Renal cortex interstitium (tissue), 11 donors: ENCODE data around the gene VPS37B. TPM values are rescaled to one million over a fixed set of nuclear protein-coding genes. Genes with fewer than 3 reads are reported as not detected.
"Not testable (repeated sequence)": the region's sequence is repeated elsewhere in the genome, so short reads cannot be mapped to it uniquely, and the experiment has no call there.

ENCODE experiments used
- DNase-seq, 11 donors: peaks; one replicate each; pipeline ENCODE4 v3.0.0-alpha.2; 2013; ENCODE audit warnings: low read depth in 9 of 11, low spot score in 4 of 11; ENCODE audit errors: extremely low read depth in 1 of 11
- polyA plus RNA-seq, 3 donors: library from polyadenylated mRNA; unstranded; fragments of 120-200 nt; gene quantifications; one replicate each; pipeline ENCODE4 v1.2.1, GENCODE V29; 2013; ENCODE audit not compliant: insufficient read length in 3 of 3

The VPS37B gene
- polyA plus RNA-seq, 3 donors = 23.4 to 32.6 (median 26.1) TPM

- no peak for DNase-seq
Measured at GRCh38 chr12:122921917-122922316, 26.0 kb upstream of the VPS37B start.

DNA sequence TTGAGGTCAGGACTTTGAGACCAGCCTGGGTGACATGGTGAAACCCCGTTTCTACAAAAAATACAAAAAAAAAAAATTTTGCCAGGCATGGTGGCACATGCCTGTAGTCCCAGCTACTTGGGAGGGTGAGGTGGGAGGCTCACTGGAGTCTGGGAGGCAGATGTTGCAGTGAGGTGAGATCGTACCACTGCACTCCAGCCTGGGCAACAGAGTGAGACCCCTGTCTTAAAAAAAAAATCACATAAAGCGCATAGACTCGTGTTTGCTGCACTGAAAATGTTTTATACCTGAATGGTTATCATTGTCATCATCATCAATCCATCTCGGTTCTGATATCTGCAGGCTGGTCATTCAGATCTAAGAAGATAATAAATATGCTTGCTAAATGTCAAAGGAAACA lies 24.8 kb upstream of the VPS37B start:
- no peak for DNase-seq

DNA sequence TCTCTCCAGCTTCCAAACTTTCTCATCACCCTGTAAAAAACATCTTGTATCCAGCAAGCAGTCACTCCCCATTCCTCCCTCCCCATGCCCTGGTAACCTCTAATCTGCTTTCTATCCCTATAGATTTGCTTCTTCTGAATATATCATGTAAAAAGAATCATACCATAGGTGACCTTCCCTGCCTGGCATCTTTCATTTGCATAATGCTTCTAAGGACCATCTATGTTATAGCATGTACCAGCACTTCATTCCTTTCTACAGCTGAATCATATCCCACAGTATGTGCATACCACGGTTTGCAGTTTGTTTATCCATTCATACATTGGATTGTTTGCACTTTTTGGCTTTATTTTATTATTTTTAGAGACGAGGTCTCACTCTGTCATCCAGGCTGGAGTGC lies 22.9 kb upstream of the VPS37B start:
- DNase-seq = no peak

- no peak for DNase-seq
Measured at GRCh38 chr12:122917507-122918121, 21.7 kb upstream of the VPS37B start.

GRCh38 chr12:122909442-122910288 lies 13.7 kb upstream of the VPS37B start:
- no peak for DNase-seq

DNA sequence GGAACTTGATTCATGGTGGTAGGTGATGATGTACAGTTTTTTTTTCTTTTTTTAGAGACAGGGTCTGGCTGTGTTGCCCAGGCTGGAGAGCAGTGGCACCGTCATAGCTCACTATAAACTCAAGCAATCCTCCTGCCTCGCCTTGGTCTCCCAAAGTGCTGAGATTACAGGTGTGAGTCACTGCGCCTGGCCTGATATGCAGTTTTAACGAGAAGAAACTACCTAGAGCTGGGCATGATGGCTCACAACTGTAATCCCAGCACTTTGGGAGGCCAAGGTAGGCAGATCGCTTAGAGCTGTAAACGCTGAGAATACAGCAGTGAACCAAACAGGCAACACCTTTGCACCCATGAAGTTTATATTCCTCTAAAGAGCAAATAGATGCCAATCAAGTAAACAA lies 13.0 kb upstream of the VPS37B start:
- no peak for DNase-seq

GRCh38 chr12:122905258-122905657 lies 9.3 kb upstream of the VPS37B start:
- DNase-seq = not testable (repeated sequence)

DNA sequence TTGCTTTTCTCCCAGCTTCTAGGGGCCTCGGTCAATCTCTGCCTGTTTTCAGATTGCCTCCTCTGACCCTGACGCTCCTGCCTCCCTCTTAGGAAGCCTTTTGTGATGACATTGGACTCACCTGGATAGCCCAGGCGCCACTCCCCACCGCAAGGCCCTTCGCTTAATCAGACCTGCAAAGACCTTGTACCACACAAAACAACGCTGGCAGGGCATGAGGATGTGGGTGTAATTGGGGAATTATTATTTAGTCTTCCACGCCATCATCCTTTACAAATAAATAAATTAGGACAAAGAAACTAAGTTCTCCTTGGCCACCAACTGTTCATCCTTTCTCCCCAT lies 7.7 kb upstream of the VPS37B start:
- no peak for DNase-seq

DNA sequence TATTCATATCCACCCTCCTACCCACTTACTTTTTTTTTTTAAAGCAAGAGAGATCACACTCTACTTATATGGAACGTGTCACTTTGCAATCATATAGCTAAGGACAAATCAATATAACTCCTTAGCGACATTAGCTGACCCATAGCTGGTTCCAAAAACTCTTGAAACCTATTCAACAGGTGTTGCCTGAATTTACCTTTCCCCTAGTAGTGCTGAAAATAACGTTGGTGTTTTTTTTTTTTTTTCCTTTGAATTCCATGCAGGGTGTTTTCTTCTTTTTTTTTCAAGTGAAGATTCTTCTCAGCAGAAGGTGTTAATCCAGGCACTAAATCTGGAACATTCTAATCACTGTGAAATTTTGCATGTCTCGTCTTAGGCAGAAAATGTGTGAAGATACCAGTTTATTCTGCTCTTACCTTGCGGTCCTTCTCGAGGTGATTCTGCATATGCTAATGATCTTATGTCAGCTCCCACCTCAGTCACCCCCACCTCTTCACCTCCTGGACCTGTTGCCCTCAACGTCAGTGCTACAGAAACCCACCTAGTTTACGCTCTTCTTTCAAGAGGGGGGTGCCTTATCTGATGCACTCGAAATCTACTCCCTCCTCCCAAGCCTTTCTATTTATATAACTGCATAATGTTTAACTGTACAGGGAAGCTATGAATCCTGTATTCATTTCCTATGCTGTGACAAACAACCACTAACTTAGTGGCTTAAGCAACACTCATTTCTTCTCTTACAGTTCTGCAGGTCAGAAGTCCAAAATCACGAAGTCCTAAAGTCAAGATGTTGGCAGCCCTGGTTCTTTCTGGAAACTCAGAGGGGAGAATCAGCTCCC lies 7.1 kb upstream of the VPS37B start:
- no peak for DNase-seq

GRCh38 chr12:122899887-122900286 lies 4.0 kb upstream of the VPS37B start:
- DNase-seq = no peak

DNA sequence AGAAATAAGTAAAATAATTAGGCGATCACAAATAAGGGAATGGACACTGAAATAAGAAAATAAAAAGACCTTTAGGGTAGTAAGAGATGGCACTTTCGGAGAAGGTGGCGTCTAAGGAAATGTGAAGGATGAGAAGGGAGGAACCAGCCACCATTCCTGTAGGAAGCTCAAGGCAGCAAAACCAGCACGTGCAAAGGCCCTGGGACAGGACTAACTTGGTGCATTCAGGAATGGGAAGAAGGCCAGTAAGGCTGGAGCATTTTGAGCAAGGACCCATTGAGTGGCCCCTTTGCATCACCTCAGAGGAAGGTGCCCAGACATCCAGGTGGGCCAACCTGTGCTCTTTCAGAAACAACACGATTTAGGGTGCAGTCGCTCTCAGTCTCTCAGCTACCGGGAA lies 738 bp upstream of the VPS37B start:
- no peak for DNase-seq

DNA sequence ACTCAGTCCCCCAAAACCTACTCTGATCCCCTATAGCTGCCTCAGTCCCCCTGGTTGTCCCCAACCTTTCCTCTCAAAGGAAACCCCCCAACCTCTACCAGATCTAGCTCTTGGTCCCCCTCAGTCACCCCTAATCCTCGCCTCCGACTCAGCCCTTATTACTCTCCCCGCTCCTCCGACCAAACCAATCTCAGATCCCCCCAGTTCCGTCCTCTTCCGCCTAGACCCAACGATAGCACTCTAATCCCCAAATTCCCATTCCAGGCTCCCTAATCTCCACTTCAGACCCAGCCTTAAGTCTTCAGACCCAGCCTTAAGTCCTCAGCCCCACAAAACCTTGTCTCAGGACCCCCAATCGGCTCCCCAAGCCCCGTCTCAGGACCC lies 612 bp downstream of the VPS37B start:
- no peak for DNase-seq

GRCh38 chr12:122894193-122895121 lies 1.5 kb downstream of the VPS37B start:
- no peak for DNase-seq

DNA sequence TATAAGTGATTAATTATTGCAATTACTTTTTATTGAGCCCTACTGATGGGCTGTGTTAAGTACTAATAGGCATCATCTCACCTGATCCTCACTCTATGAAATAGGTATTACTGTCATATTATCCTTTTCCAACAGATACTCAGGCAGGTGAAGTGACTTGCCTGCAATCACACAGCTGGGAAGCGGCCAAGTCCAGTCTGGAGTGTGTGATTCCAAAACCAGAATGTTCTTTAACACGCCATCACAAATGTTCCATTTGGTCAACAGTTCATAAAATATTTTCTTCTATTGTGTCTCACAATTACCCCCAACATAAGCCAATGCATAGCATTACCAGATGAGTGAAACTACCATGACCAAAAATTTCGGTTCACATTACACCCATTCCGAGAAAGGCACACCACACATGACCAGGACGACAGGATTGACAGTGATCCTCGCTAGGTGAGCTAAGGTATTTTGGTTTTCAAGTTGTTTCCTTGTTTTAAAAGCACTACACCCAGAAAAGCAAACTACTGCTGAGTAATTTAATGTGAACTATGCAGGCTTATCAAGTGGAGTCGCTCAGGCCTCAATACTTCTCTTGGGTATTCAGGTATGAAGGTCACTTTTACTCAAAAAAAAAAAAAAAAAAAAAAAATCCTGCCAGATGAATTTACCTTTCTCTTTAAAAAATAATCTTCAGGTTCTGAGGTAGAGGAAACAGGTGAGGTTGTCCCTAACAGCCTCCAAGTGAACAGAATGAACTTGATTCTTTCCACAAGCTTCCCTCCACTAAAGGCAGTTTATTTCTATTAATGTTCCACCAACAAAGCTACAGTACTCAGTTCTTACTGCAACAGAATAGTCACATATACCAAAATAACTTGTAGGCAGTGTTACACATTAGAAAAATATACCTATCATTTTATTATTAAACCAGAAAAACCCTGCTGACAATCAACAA lies 2.4 kb downstream of the VPS37B start:
- no peak for DNase-seq

DNA sequence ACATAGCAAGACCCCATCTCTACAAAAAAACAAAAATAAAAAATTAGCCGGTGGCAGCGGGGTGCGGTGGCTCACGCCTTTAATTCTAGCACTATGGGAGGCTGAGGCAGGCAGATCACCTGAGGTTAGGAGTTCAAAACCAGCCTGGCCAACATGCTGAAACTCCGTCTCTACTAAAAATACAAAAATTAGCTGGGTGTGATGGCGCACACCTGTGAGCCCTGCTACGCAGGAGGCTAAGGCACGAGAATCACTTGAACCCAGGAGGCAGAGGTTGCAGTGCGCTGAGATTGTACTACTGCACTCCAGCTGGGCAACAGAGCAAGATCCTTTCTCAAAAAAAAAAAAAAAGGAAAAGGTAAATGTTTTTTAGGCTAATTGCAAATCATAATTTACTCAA lies 3.2 kb downstream of the VPS37B start:
- DNase-seq = not testable (repeated sequence)

- DNase-seq = no peak
Measured at GRCh38 chr12:122891661-122892525, 4.0 kb downstream of the VPS37B start.
